ENCODE measurements around the gene DRD4. TPM values are rescaled to one million over a fixed set of nuclear protein-coding genes. Genes with fewer than 3 reads are reported as not detected.
A peak's percentile ranks its signal among the peaks of the same experiment; 100 is the strongest.

Gene DRD4
- total and polyA plus RNA-seq, 2 of the 13 experiments (the other 11 are each of a cell fraction or from before 2014, with no cell fraction given) = 0.09 to 0.13 TPM

GRCh38 chr11:612201-612960, 24.7 kb upstream of the DRD4 start (continued):
- TF ChIP-seq NFIB (CRISPR knock-in tag; IDR thresholded peaks at IDR 0.05; ENCODE audit: borderline replicate concordance) (no peak), DDIT3 (CRISPR knock-in tag; IDR thresholded peaks at IDR 0.05) (no peak), ZNF180 (CRISPR knock-in tag; IDR thresholded peaks at IDR 0.05; ENCODE audit: borderline replicate concordance, low read depth) (no peak), ZNF687 (CRISPR knock-in tag; IDR thresholded peaks at IDR 0.05) (peak; percentile 10; the same call in 1 of the 2 replicates), ZNF281 (CRISPR knock-in tag; IDR thresholded peaks at IDR 0.05; ENCODE audit: borderline replicate concordance) (no peak), AKAP8 (CRISPR knock-in tag; IDR thresholded peaks at IDR 0.05) (0 out of 2 replicates have a peak, but pooled peaks have one; percentile 54), PRMT3 (CRISPR knock-in tag; IDR thresholded peaks at IDR 0.05; ENCODE audit: borderline replicate concordance, low read depth) (no peak), NCOA5 (CRISPR knock-in tag; IDR thresholded peaks at IDR 0.05) (no peak), JUND (CRISPR knock-in tag; IDR thresholded peaks at IDR 0.05) (no peak), THRA (CRISPR knock-in tag; IDR thresholded peaks at IDR 0.05; ENCODE audit: borderline replicate concordance) (no peak), ZNF562 (CRISPR knock-in tag; IDR thresholded peaks at IDR 0.05; ENCODE audit: borderline replicate concordance) (no peak), HNRNPL (IDR thresholded peaks at IDR 0.05; ENCODE audit: low read depth, low read length) (0 out of 2 replicates have a peak, but pooled peaks have one; percentile 22), PRPF4 (IDR thresholded peaks at IDR 0.05; ENCODE audit: low read depth, low read length, poor library complexity, severe bottlenecking) (peak; percentile 46), ZNF557 (CRISPR knock-in tag; IDR thresholded peaks at IDR 0.05) (no peak), ZNF703 (CRISPR knock-in tag; IDR thresholded peaks at IDR 0.05; ENCODE audit: borderline replicate concordance) (no peak), TAF1 (CRISPR knock-in tag; IDR thresholded peaks at IDR 0.05) (no peak), ZNF577 (CRISPR knock-in tag; IDR thresholded peaks at IDR 0.05; ENCODE audit: borderline replicate concordance, low read depth) (no peak), NFE2L1 (CRISPR knock-in tag; IDR thresholded peaks at IDR 0.05; ENCODE audit: borderline replicate concordance) (no peak), PHF21A (CRISPR knock-in tag; IDR thresholded peaks at IDR 0.05) (no peak), NR0B2 (CRISPR knock-in tag; IDR thresholded peaks at IDR 0.05) (no peak)

All from HepG2 (cell line).